ENCODE data around the gene USP6NL.
A peak's percentile ranks its signal among the peaks of the same experiment; 100 is the strongest.

Gene USP6NL

DNA sequence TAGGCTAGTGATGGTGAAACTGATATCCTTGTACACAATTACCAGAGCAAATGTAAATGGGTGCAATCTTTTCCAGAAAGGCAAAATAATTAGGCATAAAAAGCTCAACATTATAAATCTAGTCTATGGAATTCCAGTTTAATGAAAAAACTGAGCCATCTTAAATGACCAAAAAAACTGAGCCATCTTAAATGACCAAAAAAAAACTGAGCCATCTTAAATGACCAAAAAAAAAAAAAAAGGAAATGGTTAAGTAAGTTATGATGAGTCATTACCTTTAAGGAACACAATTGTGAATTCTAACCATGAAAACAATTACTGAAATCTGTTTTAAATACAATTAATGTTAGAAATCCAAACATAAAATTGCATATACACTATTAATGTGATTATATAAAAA lies 25.3 kb downstream of the USP6NL start:
- Histone ChIP-seq H3K4me3 (ENCODE audit: low read length, poor library complexity, severe bottlenecking) (no peak overlapping the region), H3K4me2 (ENCODE audit: low read depth, low read length, poor library complexity, severe bottlenecking) (peak overlapping the region; percentile 25), H3K4me1 (ENCODE audit: insufficient read depth, low read length, poor library complexity, severe bottlenecking) (peaks cover 11% of the 10 kb centered on the region), H4K20me1 (ENCODE audit: insufficient read depth, low read length, poor library complexity, severe bottlenecking) (peaks cover 5% of the 10 kb centered on the region), H3K9me3 (ENCODE audit: insufficient read depth, low read depth, low read length) (peaks cover 7% of the 10 kb centered on the region; the same call in 1 of the 2 replicates), H3K79me2 (ENCODE audit: insufficient read depth, low read length) (peaks cover 80% of the 10 kb centered on the region), H3K9me2 (replicated peaks; ENCODE audit: low read depth, low read length) (no peaks in the 10 kb centered on the region), H3K36me3 (ENCODE audit: insufficient read depth, low read length) (peaks cover 7% of the 10 kb centered on the region; the same call in 1 of the 2 replicates), H3F3A (ENCODE audit: low read depth) (no peaks in the 10 kb centered on the region), H2AFZ (ENCODE audit: low read length) (no peak overlapping the region), H3K27me3 (ENCODE audit: insufficient read depth, low read length, poor library complexity, severe bottlenecking) (no peaks in the 10 kb centered on the region), H3K9ac (ENCODE audit: low read depth, low read length, poor library complexity, severe bottlenecking) (no peak overlapping the region)
- TF ChIP-seq, protein P1, sequence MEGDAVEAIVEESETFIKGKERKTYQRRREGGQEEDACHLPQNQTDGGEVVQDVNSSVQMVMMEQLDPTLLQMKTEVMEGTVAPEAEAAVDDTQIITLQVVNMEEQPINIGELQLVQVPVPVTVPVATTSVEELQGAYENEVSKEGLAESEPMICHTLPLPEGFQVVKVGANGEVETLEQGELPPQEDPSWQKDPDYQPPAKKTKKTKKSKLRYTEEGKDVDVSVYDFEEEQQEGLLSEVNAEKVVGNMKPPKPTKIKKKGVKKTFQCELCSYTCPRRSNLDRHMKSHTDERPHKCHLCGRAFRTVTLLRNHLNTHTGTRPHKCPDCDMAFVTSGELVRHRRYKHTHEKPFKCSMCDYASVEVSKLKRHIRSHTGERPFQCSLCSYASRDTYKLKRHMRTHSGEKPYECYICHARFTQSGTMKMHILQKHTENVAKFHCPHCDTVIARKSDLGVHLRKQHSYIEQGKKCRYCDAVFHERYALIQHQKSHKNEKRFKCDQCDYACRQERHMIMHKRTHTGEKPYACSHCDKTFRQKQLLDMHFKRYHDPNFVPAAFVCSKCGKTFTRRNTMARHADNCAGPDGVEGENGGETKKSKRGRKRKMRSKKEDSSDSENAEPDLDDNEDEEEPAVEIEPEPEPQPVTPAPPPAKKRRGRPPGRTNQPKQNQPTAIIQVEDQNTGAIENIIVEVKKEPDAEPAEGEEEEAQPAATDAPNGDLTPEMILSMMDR (conservative IDR thresholded peaks at IDR 0.05; ENCODE audit: low read length): no peak
- no peak for TF ChIP-seq EZH2phosphoT487 (IDR thresholded peaks at IDR 0.05; ENCODE audit: borderline replicate concordance)

DNA sequence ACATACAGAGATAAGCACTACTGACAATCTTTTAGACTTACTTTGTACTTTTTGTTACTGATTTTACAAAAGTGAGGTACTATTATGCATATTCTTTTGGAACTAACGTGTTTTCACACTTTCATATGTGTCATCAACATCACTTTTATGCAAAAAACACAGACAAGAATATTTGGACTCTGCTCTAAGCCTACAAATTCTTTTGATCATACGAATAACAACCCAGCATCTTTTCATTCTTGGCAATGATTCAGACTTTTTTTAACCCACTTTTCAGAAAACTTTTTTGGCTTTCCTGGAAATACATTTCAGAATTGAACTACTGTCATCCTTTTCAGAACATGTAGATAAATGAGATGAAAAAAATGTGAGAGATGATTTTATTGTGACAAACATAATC lies 30.2 kb downstream of the USP6NL start:
- H3K9ac ChIP-seq (ENCODE audit: low read depth, low read length, poor library complexity, severe bottlenecking): no peak overlapping the region
- H4K20me1 ChIP-seq (ENCODE audit: insufficient read depth, low read length, poor library complexity, severe bottlenecking): no peaks in the 10 kb centered on the region
- no peak overlapping the region for H3K4me3 ChIP-seq (ENCODE audit: low read length, poor library complexity, severe bottlenecking)
- peaks cover 4% of the 10 kb centered on the region for H3K4me1 ChIP-seq (ENCODE audit: insufficient read depth, low read length, poor library complexity, severe bottlenecking)
- no peaks in the 10 kb centered on the region for H3F3A ChIP-seq (ENCODE audit: low read depth)
- peaks cover 7% of the 10 kb centered on the region; the same call in 1 of the 2 replicates for H3K36me3 ChIP-seq (ENCODE audit: insufficient read depth, low read length)
- H2AFZ ChIP-seq (ENCODE audit: low read length): no peak overlapping the region
- H3K79me2 ChIP-seq (ENCODE audit: insufficient read depth, low read length): peaks cover 81% of the 10 kb centered on the region
- no peak for TF ChIP-seq EZH2phosphoT487 (IDR thresholded peaks at IDR 0.05; ENCODE audit: borderline replicate concordance)
- TF ChIP-seq, protein P1 (conservative IDR thresholded peaks at IDR 0.05; ENCODE audit: low read length): no peak
- peaks cover 7% of the 10 kb centered on the region; the same call in 1 of the 2 replicates for H3K9me3 ChIP-seq (ENCODE audit: insufficient read depth, low read depth, low read length)
- H3K27me3 ChIP-seq (ENCODE audit: insufficient read depth, low read length, poor library complexity, severe bottlenecking): no peaks in the 10 kb centered on the region
- H3K9me2 ChIP-seq (replicated peaks; ENCODE audit: low read depth, low read length): no peaks in the 10 kb centered on the region
- no peak overlapping the region for H3K4me2 ChIP-seq (ENCODE audit: low read depth, low read length, poor library complexity, severe bottlenecking)

- no peak overlapping the region for H3K4me3 ChIP-seq (ENCODE audit: low read length, poor library complexity, severe bottlenecking)
- no peak for TF ChIP-seq EZH2phosphoT487 (IDR thresholded peaks at IDR 0.05; ENCODE audit: borderline replicate concordance)
- no peaks in the 10 kb centered on the region for H3K9me2 ChIP-seq (replicated peaks; ENCODE audit: low read depth, low read length)
- peaks cover 2% of the 10 kb centered on the region; the same call in 1 of the 2 replicates for H3K36me3 ChIP-seq (ENCODE audit: insufficient read depth, low read length)
- H3K4me1 ChIP-seq (ENCODE audit: insufficient read depth, low read length, poor library complexity, severe bottlenecking): no peaks in the 10 kb centered on the region
- peaks cover 83% of the 10 kb centered on the region for H3K79me2 ChIP-seq (ENCODE audit: insufficient read depth, low read length)
- H3K27me3 ChIP-seq (ENCODE audit: insufficient read depth, low read length, poor library complexity, severe bottlenecking): no peaks in the 10 kb centered on the region
- H3K4me2 ChIP-seq (ENCODE audit: low read depth, low read length, poor library complexity, severe bottlenecking): no peak overlapping the region
- H3K9me3 ChIP-seq (ENCODE audit: insufficient read depth, low read depth, low read length): peaks cover 2% of the 10 kb centered on the region; the same call in 1 of the 2 replicates
- no peaks in the 10 kb centered on the region for H4K20me1 ChIP-seq (ENCODE audit: insufficient read depth, low read length, poor library complexity, severe bottlenecking)
- H3F3A ChIP-seq (ENCODE audit: low read depth): no peaks in the 10 kb centered on the region
- H3K9ac ChIP-seq (ENCODE audit: low read depth, low read length, poor library complexity, severe bottlenecking): no peak overlapping the region
- no peak overlapping the region for H2AFZ ChIP-seq (ENCODE audit: low read length)
Observed at GRCh38 chr10:11579885-11580284, 31.6 kb downstream of the USP6NL start.

- Histone ChIP-seq H4K20me1 (ENCODE audit: insufficient read depth, low read length, poor library complexity, severe bottlenecking) (no peaks in the 10 kb centered on the region), H3K4me2 (ENCODE audit: low read depth, low read length, poor library complexity, severe bottlenecking) (no peak overlapping the region)
Observed at GRCh38 chr10:11578802-11579255, 32.6 kb downstream of the USP6NL start.

More at GRCh38 chr10:11578802-11579255, 32.6 kb downstream of the USP6NL start:
- H3K36me3 ChIP-seq (ENCODE audit: insufficient read depth, low read length): no peaks in the 10 kb centered on the region
- no peaks in the 10 kb centered on the region for H3F3A ChIP-seq (ENCODE audit: low read depth)
- no peaks in the 10 kb centered on the region for H3K27me3 ChIP-seq (ENCODE audit: insufficient read depth, low read length, poor library complexity, severe bottlenecking)
- H3K4me1 ChIP-seq (ENCODE audit: insufficient read depth, low read length, poor library complexity, severe bottlenecking): peaks cover under 1% of the 10 kb centered on the region
- no peak overlapping the region for H3K9ac ChIP-seq (ENCODE audit: low read depth, low read length, poor library complexity, severe bottlenecking)
- H3K4me3 ChIP-seq (ENCODE audit: low read length, poor library complexity, severe bottlenecking): no peak overlapping the region
- no peaks in the 10 kb centered on the region for H3K9me2 ChIP-seq (replicated peaks; ENCODE audit: low read depth, low read length)
- H3K79me2 ChIP-seq (ENCODE audit: insufficient read depth, low read length): peaks cover 79% of the 10 kb centered on the region
- TF ChIP-seq, protein P1 (conservative IDR thresholded peaks at IDR 0.05; ENCODE audit: low read length): no peak
- no peak for TF ChIP-seq EZH2phosphoT487 (IDR thresholded peaks at IDR 0.05; ENCODE audit: borderline replicate concordance)
- no peak overlapping the region for H2AFZ ChIP-seq (ENCODE audit: low read length)
- H3K9me3 ChIP-seq (ENCODE audit: insufficient read depth, low read depth, low read length): no peaks in the 10 kb centered on the region
